Endothelial cell of umbilical vein (primary cell): Measurements from ENCODE around the gene LCN12. TPM values are rescaled to one million over a fixed set of nuclear protein-coding genes. Genes with fewer than 3 reads are reported as not detected.

ENCODE experiments used
- Bru-seq: library from RNA; stranded (reverse); fragments of 400-500 nt; gene quantifications from one replicate; lab custom pipeline; 2021; lab: Mats Ljungman, UMichigan
- BruChase-seq, 2 experiments: library from RNA; stranded (reverse); fragments of 400-500 nt; gene quantifications; one replicate each; lab custom pipeline; 2021; lab: Mats Ljungman, UMichigan
- BruUV-seq: library from RNA; stranded (reverse); fragments of 400-500 nt; replicated peaks from 2 replicates; lab custom pipeline; 2021; lab: Mats Ljungman, UMichigan
- CTCF ChIA-PET: fragments of 300-600, 350-600 bp; sonication (Branson Sonifier 250); formaldehyde crosslinking; loops from one replicate; lab custom pipeline; 2021; ENCODE audit warnings: antibody characterized with exemption, inconsistent platforms; lab: Charles Lee
- POLR2A ChIA-PET: fragments of 300-600, 350-600 bp; sonication (Branson Sonifier 250); formaldehyde crosslinking; loops from one replicate; lab custom pipeline; 2021; ENCODE audit warnings: antibody characterized with exemption, inconsistent platforms; lab: Charles Lee
- DNase-seq: peaks from one replicate; pipeline ENCODE4 v3.0.0-alpha.2; 2011; ENCODE audit warnings: low read depth, low spot score
- FAIRE-seq: peaks from 2 replicates; lab custom pipeline; 2011; peaks lifted over from hg19 to GRCh38; lab: Jason Lieb, UNC
- H2AFZ ChIP-seq: 2 replicates; pipeline ENCODE4 v1.6.0; 2012; ENCODE audit warnings: low read depth, low read length, control low read depth, inconsistent platforms
- H3K27ac ChIP-seq: 2 replicates; pipeline ENCODE4 v1.5.1; 2011; ENCODE audit warnings: low read depth, mild to moderate bottlenecking, control low read depth, low read length, moderate library complexity; ENCODE audit not compliant: insufficient read depth
- H3K27me3 ChIP-seq, 2 experiments: 2 replicates each; pipeline versions ENCODE4 v1.6.0 to v1.6.1; 2011; ENCODE audit warnings: low read length in 2 of 2, mixed read lengths in 1 of 2; ENCODE audit not compliant: control insufficient read depth in 2 of 2, insufficient read depth in 2 of 2
- H3K36me3 ChIP-seq, 2 experiments: 2 replicates in 1 of 2; 3 replicates in 1 of 2; pipeline ENCODE4 v1.5.1; 2011; ENCODE audit warnings: low read length in 2 of 2, mild to moderate bottlenecking in 1 of 2, moderate library complexity in 1 of 2; ENCODE audit not compliant: control insufficient read depth in 2 of 2, insufficient read depth in 2 of 2; ENCODE audit errors: extremely low read depth in 1 of 2
- H3K4me1 ChIP-seq: 3 replicates; pipeline ENCODE4 v1.5.1; 2011; ENCODE audit warnings: mild to moderate bottlenecking, low read length; ENCODE audit not compliant: control insufficient read depth, insufficient read depth; ENCODE audit errors: extremely low read depth
- H3K4me2 ChIP-seq: 2 replicates; pipeline ENCODE4 v1.6.1; 2011; ENCODE audit warnings: low read length, control low read depth, mixed read lengths; ENCODE audit not compliant: insufficient read depth
- H3K4me3 ChIP-seq, 3 experiments: fragments of 200-600 bp in 1 of 3; sonication (generic), shearing (Covaris generic) in 1 of 3; replicated peaks in 1 of 3; 2 replicates each; pipeline ENCODE4 v1.5.1; 2011 to 2016; ENCODE audit warnings: control low read depth in 3 of 3, low read length in 3 of 3, mild to moderate bottlenecking in 2 of 3, inconsistent platforms in 1 of 3, low read depth in 1 of 3, moderate library complexity in 1 of 3; ENCODE audit not compliant: insufficient read depth in 1 of 3
- H3K79me2 ChIP-seq: 2 replicates; pipeline ENCODE4 v1.6.0; 2012; ENCODE audit warnings: low read length, inconsistent platforms; ENCODE audit not compliant: control insufficient read depth, insufficient read depth
- H3K9ac ChIP-seq: replicated peaks from 2 replicates; pipeline ENCODE3; 2011; ENCODE audit warnings: low read length, control low read depth; ENCODE audit not compliant: insufficient read depth; ENCODE audit errors: extremely low read depth
- H3K9me1 ChIP-seq: replicated peaks from 3 replicates; pipeline ENCODE4 v1.6.0; 2011; ENCODE audit warnings: mild to moderate bottlenecking, low read length; ENCODE audit not compliant: control insufficient read depth, insufficient read depth; ENCODE audit errors: extremely low read depth
- H3K9me3 ChIP-seq: replicated peaks from 2 replicates; pipeline ENCODE4 v1.5.1; 2012; ENCODE audit warnings: low read length, inconsistent platforms; ENCODE audit not compliant: control insufficient read depth, insufficient read depth
- H4K20me1 ChIP-seq: replicated peaks from 2 replicates; pipeline ENCODE3; 2011; ENCODE audit warnings: mild to moderate bottlenecking, low read length; ENCODE audit not compliant: control insufficient read depth, insufficient read depth; ENCODE audit errors: extremely low read depth
- EZH2 ChIP-seq: IDR thresholded peaks from 2 replicates; pipeline ENCODE4 v1.6.1; 2012; ENCODE audit warnings: borderline replicate concordance, low read depth, mild to moderate bottlenecking, moderate library complexity, low read length, inconsistent platforms; ENCODE audit not compliant: severe bottlenecking
- GATA2 ChIP-seq: IDR thresholded peaks from 2 replicates; pipeline ENCODE4 v1.7.0; 2011; ENCODE audit warnings: low read depth, mild to moderate bottlenecking, moderate library complexity, mixed read lengths, low read length; ENCODE audit not compliant: insufficient read length, insufficient read depth
- JUN ChIP-seq: IDR thresholded peaks from 2 replicates; pipeline ENCODE4 v1.6.1; 2011; ENCODE audit warnings: borderline replicate concordance, low read depth; ENCODE audit not compliant: insufficient read length, insufficient read depth
- MYC ChIP-seq: IDR thresholded peaks from one replicate; pipeline ENCODE4 v1.6.1; 2011; ENCODE audit warnings: mild to moderate bottlenecking, low read depth, low read length
- POLR2A ChIP-seq: IDR thresholded peaks from 2 replicates; pipeline ENCODE4 v1.6.1; 2012; ENCODE audit warnings: low read depth, mild to moderate bottlenecking, control low read depth, low read length
- dilution Hi-C: fragments of 300-500 bp; cut with MboI; formaldehyde crosslinking; loops from one replicate; pipeline ENCODE4 v1.15.0; 2019; ENCODE audit warnings: low sequenced_read_pairs; ENCODE audit not compliant: extremely low pct_ligation_motif_present
- intact Hi-C: fragments of 100-400 bp; cut with micrococcal nuclease; formaldehyde crosslinking; loops from one replicate; pipeline ENCODE4 v1.10.0; 2022
- long read RNA-seq: library from polyadenylated mRNA; stranded (forward); transcript quantifications from one replicate; pipeline ENCODE4 v2.0.0, GENCODE V29; 2021
- polyA minus RNA-seq, 3 experiments: library from RNA; depleted of rRNA, polyadenylated mRNA; stranded (reverse); fragments of >200 nt; gene quantifications; 1 replicate in 1 of 3; 2 replicates in 2 of 3; pipeline ENCODE4 v1.2.3, GENCODE V29; 2011
- polyA plus RNA-seq, 4 experiments: library from polyadenylated mRNA; depleted of rRNA in 3 of 4; stranded (reverse) in 3 of 4; unstranded in 1 of 4; fragments of >200 nt; gene quantifications; 2 replicates each; pipeline versions ENCODE4 v1.2.1 to v1.2.3, GENCODE V29; 2011 to 2012; ENCODE audit warnings: missing spikeins in 1 of 4
- total RNA-seq: library from RNA; stranded (reverse); gene quantifications from 2 replicates; pipeline ENCODE4 v1.2.3, GENCODE V29; 2021
- TF ChIP-seq, protein P1 (sequence below), 2 donors: IDR thresholded peaks; 1 replicate in 1 of 2; 2 replicates in 1 of 2; pipeline ENCODE4 v1.5.1; 2011; ENCODE audit warnings: low read length in 2 of 2, mild to moderate bottlenecking in 2 of 2, moderate library complexity in 2 of 2, control low read depth in 1 of 2, inconsistent platforms in 1 of 2, low read depth in 1 of 2; ENCODE audit not compliant: insufficient read depth in 1 of 2; ENCODE audit errors: extremely low read depth in 1 of 2

Gene LCN12, protein sequence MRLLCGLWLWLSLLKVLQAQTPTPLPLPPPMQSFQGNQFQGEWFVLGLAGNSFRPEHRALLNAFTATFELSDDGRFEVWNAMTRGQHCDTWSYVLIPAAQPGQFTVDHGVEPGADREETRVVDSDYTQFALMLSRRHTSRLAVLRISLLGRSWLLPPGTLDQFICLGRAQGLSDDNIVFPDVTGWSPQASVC
- total RNA-seq: 0.35 TPM in 1 of 2 replicates, not detected in the other
- polyA plus RNA-seq: 0.52 and 0.62 TPM in 2 replicates
- polyA plus RNA-seq (2011; cell fraction: cytosol; rRNA removed): 0.08 TPM in 1 of 2 replicates, not detected in the other
- polyA plus RNA-seq (2011; cell fraction: nucleus; rRNA removed): 1.5 and 5.1 TPM in 2 replicates
- polyA plus RNA-seq (2012): 0.15 and 0.75 TPM in 2 replicates
- not detected in 2 replicates for polyA minus RNA-seq
- not detected for polyA minus RNA-seq (2011; cell fraction: cytosol; rRNA and poly(A)+ RNA removed)
- polyA minus RNA-seq (2011; cell fraction: nucleus; rRNA and poly(A)+ RNA removed): 0.72 TPM in 1 of 2 replicates, not detected in the other
- Bru-seq, nascent RNA: percentile 18 among the genes with signal in this experiment
- BruChase-seq, experiment 1, labeled RNA remaining after a 6-hour chase: percentile 17 among the genes with signal in this experiment
- not detected for BruChase-seq, experiment 2, labeled RNA remaining after a 2-hour chase
- long read RNA-seq: 0 reads

DNA sequence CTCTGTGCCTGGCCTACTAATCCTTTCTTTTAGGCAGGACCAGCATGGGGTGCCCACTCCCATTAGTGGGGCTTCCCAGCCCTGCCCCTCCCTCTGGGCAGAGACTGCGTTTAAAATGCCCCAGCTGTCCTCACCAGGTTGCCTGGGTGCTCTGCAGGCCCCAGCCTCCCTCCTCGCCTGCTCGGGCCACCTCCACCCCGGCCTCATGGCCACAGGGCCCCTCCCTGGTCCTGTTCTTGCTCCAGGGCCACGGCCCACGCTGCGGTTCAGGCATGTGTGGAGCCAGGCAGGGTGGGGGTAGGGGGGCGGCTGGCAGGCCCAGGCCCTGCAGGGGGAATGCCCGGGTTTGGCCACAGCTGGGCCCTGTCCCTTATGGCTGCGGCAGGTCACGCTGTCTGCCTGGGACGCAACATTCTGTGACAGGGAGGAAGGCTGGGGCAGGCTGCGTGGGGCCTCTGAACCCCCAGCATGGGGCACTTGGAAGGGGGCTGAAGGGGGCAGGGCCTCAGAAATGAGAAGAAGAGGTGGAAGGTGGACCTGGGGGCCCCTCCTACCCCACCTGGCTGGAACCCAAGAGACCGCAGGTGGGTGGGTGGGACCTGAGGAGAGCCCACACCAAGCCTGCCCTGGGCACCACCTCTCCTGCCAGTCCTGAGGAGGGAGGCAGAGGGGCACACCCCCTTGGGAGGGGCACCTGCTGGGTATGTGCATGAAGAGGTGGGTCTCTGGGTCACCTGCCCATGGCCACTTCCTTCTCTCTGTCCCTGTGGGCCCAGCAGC is at the start of gene LCN12:
Gene LCN12, plus strand, starts transcription at position 733 of the 780 bp plus-strand sequence. CDS start 55 bp downstream, outside the sequence.
- Histone ChIP-seq H3K36me3 (no peaks in the 10 kb centered on the region), H3K4me1 (peaks cover 5% of the 10 kb centered on the region), H4K20me1 (no peaks in the 10 kb centered on the region), H3K79me2 (no peaks in the 10 kb centered on the region), H3K27me3 (no peaks in the 10 kb centered on the region), H3K9me3 (no peaks in the 10 kb centered on the region), H3K4me3 (no peak within 1 kb of the TSS), H3K4me2 (no peak within 1 kb of the TSS), H3K27ac (no peak within 1 kb of the TSS), H2AFZ (no peak within 1 kb of the TSS), H3K9me1 (no peaks in the 10 kb centered on the region), H3K9ac (no peak within 1 kb of the TSS)
- POLR2A ChIA-PET: interaction anchor here (0.6 kb wide), 2 partner anchors 85 to 620 kb away, joined by 4 read pairs; no protein-coding TSS in a partner anchor
- dilution Hi-C loops (no loop called here), intact Hi-C loops (loop anchor here (2.0 kb wide), 1 partner anchor 27 kb away; no protein-coding TSS in a partner anchor)
- no TSS peak for BruUV-seq
- TF ChIP-seq GATA2 (no peak), EZH2 (no peak), JUN (no peak), POLR2A (no peak), MYC (no peak)
- TF ChIP-seq, protein P1, sequence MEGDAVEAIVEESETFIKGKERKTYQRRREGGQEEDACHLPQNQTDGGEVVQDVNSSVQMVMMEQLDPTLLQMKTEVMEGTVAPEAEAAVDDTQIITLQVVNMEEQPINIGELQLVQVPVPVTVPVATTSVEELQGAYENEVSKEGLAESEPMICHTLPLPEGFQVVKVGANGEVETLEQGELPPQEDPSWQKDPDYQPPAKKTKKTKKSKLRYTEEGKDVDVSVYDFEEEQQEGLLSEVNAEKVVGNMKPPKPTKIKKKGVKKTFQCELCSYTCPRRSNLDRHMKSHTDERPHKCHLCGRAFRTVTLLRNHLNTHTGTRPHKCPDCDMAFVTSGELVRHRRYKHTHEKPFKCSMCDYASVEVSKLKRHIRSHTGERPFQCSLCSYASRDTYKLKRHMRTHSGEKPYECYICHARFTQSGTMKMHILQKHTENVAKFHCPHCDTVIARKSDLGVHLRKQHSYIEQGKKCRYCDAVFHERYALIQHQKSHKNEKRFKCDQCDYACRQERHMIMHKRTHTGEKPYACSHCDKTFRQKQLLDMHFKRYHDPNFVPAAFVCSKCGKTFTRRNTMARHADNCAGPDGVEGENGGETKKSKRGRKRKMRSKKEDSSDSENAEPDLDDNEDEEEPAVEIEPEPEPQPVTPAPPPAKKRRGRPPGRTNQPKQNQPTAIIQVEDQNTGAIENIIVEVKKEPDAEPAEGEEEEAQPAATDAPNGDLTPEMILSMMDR (IDR thresholded peaks at IDR 0.05; ENCODE audit: extremely low read depth in 1 of 2, insufficient read depth in 1 of 2, low read depth in 1 of 2, low read length in 2 of 2): no peak
- DNase-seq: no peak
- FAIRE-seq: no peak
- CTCF ChIA-PET: interaction anchor here (1.2 to 1.6 kb wide), 3 partner anchors 13 to 78 kb away, joined by 3 to 4 read pairs (median 3); no protein-coding TSS in a partner anchor
